Measurements from ENCODE around the gene ZNF280B.

- TF ChIP-seq POLR2A (IDR thresholded peaks at IDR 0.05; ENCODE audit: insufficient read depth in 1 of 2, low read depth in 2 of 2, low read length in 2 of 2) (no peak), RORA (CRISPR knock-in tag; IDR thresholded peaks at IDR 0.05) (no peak), DMAP1 (CRISPR knock-in tag; IDR thresholded peaks at IDR 0.05) (no peak), MATR3 (CRISPR knock-in tag; IDR thresholded peaks at IDR 0.05) (no peak)
These were observed 56.3 kb downstream of the ZNF280B start for GRCh38 chr22:22452211-22452610.

Data from HepG2 (cell line).